ENCODE data around the gene ANK2.

ANK2 gene

GRCh38 chr4:113312529-113312928 is 263.1 kb downstream of the ANK2 start:
- no peak for TF ChIP-seq CTCF (IDR thresholded peaks at IDR 0.05; ENCODE audit: unreplicated experiment in 3 of 3)
- Mint-ChIP-seq H3K27me3 (ENCODE audit: low read depth) (no peaks in the 10 kb centered on the region), H3K36me3 (ENCODE audit: low read depth) (peaks cover 13% of the 10 kb centered on the region), H3K9me3 (no peaks in the 10 kb centered on the region), H3K27ac (no peak overlapping the region), H3K4me1 (peaks cover 4% of the 10 kb centered on the region), H3K4me3 (no peak overlapping the region)

GRCh38 chr4:113314426-113314825 is 265.0 kb downstream of the ANK2 start:
- H3K36me3 Mint-ChIP-seq (ENCODE audit: low read depth): peaks cover 15% of the 10 kb centered on the region
- H3K4me3 Mint-ChIP-seq: no peak overlapping the region
- no peaks in the 10 kb centered on the region for H3K27me3 Mint-ChIP-seq (ENCODE audit: low read depth)
- no peaks in the 10 kb centered on the region for H3K9me3 Mint-ChIP-seq
- TF ChIP-seq CTCF (IDR thresholded peaks at IDR 0.05; ENCODE audit: unreplicated experiment in 3 of 3): no peak
- H3K4me1 Mint-ChIP-seq: peaks cover 4% of the 10 kb centered on the region
- no peak overlapping the region for H3K27ac Mint-ChIP-seq

- H3K4me3 Mint-ChIP-seq: no peak overlapping the region
- peaks cover 4% of the 10 kb centered on the region for H3K4me1 Mint-ChIP-seq
- peaks cover 7% of the 10 kb centered on the region for H3K36me3 Mint-ChIP-seq (ENCODE audit: low read depth)
- H3K27ac Mint-ChIP-seq: peak overlapping the region in 2 of 3 experiments; percentile 24 to 48
- no peak for TF ChIP-seq CTCF (IDR thresholded peaks at IDR 0.05; ENCODE audit: unreplicated experiment in 3 of 3)
- H3K9me3 Mint-ChIP-seq: no peaks in the 10 kb centered on the region
- H3K27me3 Mint-ChIP-seq (ENCODE audit: low read depth): no peaks in the 10 kb centered on the region
Observed at GRCh38 chr4:113316879-113317278, 267.4 kb downstream of the ANK2 start.

- TF ChIP-seq CTCF (IDR thresholded peaks at IDR 0.05; ENCODE audit: unreplicated experiment in 3 of 3): no peak
- H3K9me3 Mint-ChIP-seq: no peaks in the 10 kb centered on the region
- H3K4me1 Mint-ChIP-seq: peaks cover 4% of the 10 kb centered on the region
- H3K4me3 Mint-ChIP-seq: no peak overlapping the region
- no peaks in the 10 kb centered on the region for H3K27me3 Mint-ChIP-seq (ENCODE audit: low read depth)
- no peak overlapping the region for H3K27ac Mint-ChIP-seq
- H3K36me3 Mint-ChIP-seq (ENCODE audit: low read depth): peaks cover 7% of the 10 kb centered on the region
Observed at GRCh38 chr4:113317523-113317922, 268.1 kb downstream of the ANK2 start.

- Mint-ChIP-seq H3K4me3 (no peak overlapping the region), H3K4me1 (peaks cover 5% of the 10 kb centered on the region), H3K9me3 (no peaks in the 10 kb centered on the region), H3K36me3 (ENCODE audit: low read depth) (peaks cover under 1% of the 10 kb centered on the region), H3K27me3 (ENCODE audit: low read depth) (no peaks in the 10 kb centered on the region), H3K27ac (no peak overlapping the region)
- TF ChIP-seq CTCF (IDR thresholded peaks at IDR 0.05; ENCODE audit: unreplicated experiment in 3 of 3): no peak
Observed at GRCh38 chr4:113322736-113323135, 273.3 kb downstream of the ANK2 start.

- Mint-ChIP-seq H3K4me3 (no peak overlapping the region), H3K27me3 (ENCODE audit: low read depth) (no peaks in the 10 kb centered on the region), H3K9me3 (no peaks in the 10 kb centered on the region), H3K4me1 (peaks cover 7% of the 10 kb centered on the region), H3K27ac (no peak overlapping the region), H3K36me3 (ENCODE audit: low read depth) (no peaks in the 10 kb centered on the region)
- no peak for TF ChIP-seq CTCF (IDR thresholded peaks at IDR 0.05; ENCODE audit: unreplicated experiment in 3 of 3)
Observed at GRCh38 chr4:113325876-113326615, 276.6 kb downstream of the ANK2 start.
